ENCODE measurements around the gene CYTH2.

GRCh38 chr19:48436586-48436985 is 32.6 kb upstream of the CYTH2 start:
- TF ChIP-seq CTCF (conservative IDR thresholded peaks at IDR 0.05; ENCODE audit: low read length): no peak
- TF ChIP-seq EZH2phosphoT487 (IDR thresholded peaks at IDR 0.05; ENCODE audit: borderline replicate concordance, low read depth, low read length): no peak
